ENCODE results near the gene USHBP1. TPM values are rescaled to one million over a fixed set of nuclear protein-coding genes. Genes with fewer than 3 reads are reported as not detected.
A peak's percentile ranks its signal among the peaks of the same experiment; 100 is the strongest.

Gene USHBP1
- total RNA-seq, 1 experiment from 2014 or later = 6.4 TPM

GRCh38 chr19:17245535-17245984 is 19.0 kb downstream of the USHBP1 start, which contains the start of gene NR2F6:
Gene NR2F6 (minus strand): TSS chr19:17245919. CDS start chr19:17245220, 699 bp downstream.
- no CpG with 5 or more reads among the region's 72 CpGs for WGBS (ENCODE audit: extremely low coverage, insufficient read length, low lambda C conversion rate)
- H3K9ac ChIP-seq (ENCODE audit: extremely low read depth, insufficient read length, low read length) = peak within 1 kb of the TSS; percentile 31
- peaks cover 0 to 15% (median 11%) of the 10 kb centered on the region in 3 experiments; a peak in 5 of 7 replicates for H3K36me3 Mint-ChIP-seq (ENCODE audit: insufficient read depth in 1 of 3, low read depth in 3 of 3)

More at GRCh38 chr19:17245535-17245984, 19.0 kb downstream of the USHBP1 start, which contains the start of gene NR2F6:
- peaks cover 44 to 54% of the 10 kb centered on the region in 2 experiments for H3K4me1 Mint-ChIP-seq
- no peak within 1 kb of the TSS for H2AFZ ChIP-seq (ENCODE audit: low read length)
- peak within 1 kb of the TSS; percentile 93 for H3K18ac ChIP-seq (ENCODE audit: insufficient read length, low read depth, low read length)
- DNase-seq = no peak
- H3K23me2 ChIP-seq (ENCODE audit: insufficient read length, low read depth, low read length, poor library complexity, severe bottlenecking) = peaks cover 17% of the 10 kb centered on the region
- H4K91ac ChIP-seq (ENCODE audit: insufficient read length, low read depth, low read length) = no peak within 1 kb of the TSS
- H2BK12ac ChIP-seq (ENCODE audit: insufficient read length, low read depth, low read length) = no peak within 1 kb of the TSS
- H2BK15ac ChIP-seq (ENCODE audit: low read depth, low read length) = no peak within 1 kb of the TSS
- H4K5ac ChIP-seq (ENCODE audit: insufficient read length, low read depth, low read length) = no peak within 1 kb of the TSS
- H3K27ac Mint-ChIP-seq = peak within 1 kb of the TSS; percentile 98 to 100 (median 98)
- H2BK20ac ChIP-seq (ENCODE audit: low read depth, low read length, poor library complexity, severe bottlenecking) = no peak within 1 kb of the TSS
- no peaks in the 10 kb centered on the region for H3K27me3 ChIP-seq (ENCODE audit: insufficient read depth, low read length)
- H2AK5ac ChIP-seq (ENCODE audit: insufficient read length, low read length) = no peak within 1 kb of the TSS
- H4K8ac ChIP-seq (replicated peaks; ENCODE audit: insufficient read length, low read depth, low read length) = no peak within 1 kb of the TSS
- peak within 1 kb of the TSS; percentile 91 to 95 for H3K4me3 Mint-ChIP-seq
- peaks cover 2% of the 10 kb centered on the region; the same call in 1 of the 2 replicates for H3K27me3 Mint-ChIP-seq (ENCODE audit: low read depth)
- peaks cover 0 to 3% of the 10 kb centered on the region in 2 experiments; a peak in 1 of 5 replicates for H3K9me3 Mint-ChIP-seq
- H2BK5ac ChIP-seq (ENCODE audit: insufficient read length, low read length) = no peak within 1 kb of the TSS
- peak within 1 kb of the TSS; percentile 92 for H3K14ac ChIP-seq (ENCODE audit: insufficient read depth, low read length)
- H4K20me1 ChIP-seq (ENCODE audit: control insufficient read depth, insufficient read depth, insufficient read length) = no peaks in the 10 kb centered on the region
- no peaks in the 10 kb centered on the region for H3K9me3 ChIP-seq (ENCODE audit: control insufficient read depth, low read depth, low read length)
- peak within 1 kb of the TSS; percentile 95 for H2BK120ac ChIP-seq (ENCODE audit: low read depth, low read length, poor library complexity, severe bottlenecking)
- no peak within 1 kb of the TSS for H3T11ph ChIP-seq (ENCODE audit: low read length)
- H3K4ac ChIP-seq (ENCODE audit: low read depth, low read length) = no peak within 1 kb of the TSS; the same call in 1 of the 2 replicates
- H3K79me1 ChIP-seq (ENCODE audit: insufficient read depth, low read depth, low read length, poor library complexity, severe bottlenecking) = peaks cover 3% of the 10 kb centered on the region
- peaks cover 4% of the 10 kb centered on the region; the same call in 1 of the 2 replicates for H3K4me1 ChIP-seq (ENCODE audit: insufficient read depth, low read length)
- H3K27ac ChIP-seq (ENCODE audit: insufficient read length, low read depth, low read length) = no peak within 1 kb of the TSS
- H3K4me2 ChIP-seq (ENCODE audit: insufficient read depth, insufficient read length, low read length) = peak within 1 kb of the TSS; percentile 63
- H3K79me2 ChIP-seq (ENCODE audit: insufficient read depth, low read length) = peaks cover 26% of the 10 kb centered on the region; the same call in 1 of the 2 replicates
- TF ChIP-seq CTCF (conservative IDR thresholded peaks at IDR 0.05) = no peak
- H3K23ac ChIP-seq (ENCODE audit: insufficient read length, low read depth, low read length) = no peak within 1 kb of the TSS
- H3K56ac ChIP-seq (ENCODE audit: insufficient read length, low read depth, low read length) = no peak within 1 kb of the TSS

Measured in H9 (cell line).